BE2C (cell line): ENCODE data around the gene PFKL.

Source experiments
- DNase-seq: peaks from one replicate; pipeline ENCODE4 v3.0.0-alpha.2; 2020
- H3K27me3 ChIP-seq: fragments of 250-450 bp; sonication (Bioruptor Pico); 2 replicates; pipeline ENCODE4 v1.5.1; 2020; ENCODE audit warnings: mild to moderate bottlenecking
- H3K36me3 ChIP-seq: fragments of 250-450 bp; sonication (Bioruptor Pico); 2 replicates; pipeline ENCODE4 v1.5.1; 2020; ENCODE audit warnings: mild to moderate bottlenecking
- H3K4me1 ChIP-seq: fragments of 250-450 bp; sonication (Bioruptor Pico); 2 replicates; pipeline ENCODE4 v1.5.1; 2020
- H3K4me3 ChIP-seq: 2 replicates; pipeline ENCODE4 v1.5.1; 2011; ENCODE audit warnings: low read depth, low read length
- H3K9me3 ChIP-seq: fragments of 250-450 bp; sonication (Bioruptor Pico); 2 replicates; pipeline ENCODE4 v1.5.1; 2020
- CTCF ChIP-seq: IDR thresholded peaks from 2 replicates; pipeline ENCODE4 v1.5.1; 2012; ENCODE audit warnings: mild to moderate bottlenecking, low read depth, low read length

Gene PFKL

GRCh38 chr21:44315691-44316203 is 15.9 kb downstream of the PFKL start:
- no peaks in the 10 kb centered on the region for H3K9me3 ChIP-seq
- no peak overlapping the region for H3K4me3 ChIP-seq
- no peaks in the 10 kb centered on the region for H3K27me3 ChIP-seq
- H3K4me1 ChIP-seq, result no peaks in the 10 kb centered on the region
- no peaks in the 10 kb centered on the region for H3K36me3 ChIP-seq
- DNase-seq, result no peak
- no peak for TF ChIP-seq CTCF

GRCh38 chr21:44316277-44316900 is 16.5 kb downstream of the PFKL start:
- DNase-seq, result no peak
- Histone ChIP-seq H3K27me3 (no peaks in the 10 kb centered on the region), H3K9me3 (no peaks in the 10 kb centered on the region), H3K4me3 (no peak overlapping the region), H3K4me1 (no peaks in the 10 kb centered on the region), H3K36me3 (no peaks in the 10 kb centered on the region)
- TF ChIP-seq CTCF, result no peak

- TF ChIP-seq CTCF, result no peak
- Histone ChIP-seq H3K27me3 (no peaks in the 10 kb centered on the region), H3K36me3 (no peaks in the 10 kb centered on the region), H3K4me3 (no peak overlapping the region), H3K4me1 (no peaks in the 10 kb centered on the region), H3K9me3 (no peaks in the 10 kb centered on the region)
- no peak for DNase-seq
These were observed 17.5 kb downstream of the PFKL start for GRCh38 chr21:44317241-44317782.

GRCh38 chr21:44317871-44318270 is 18.0 kb downstream of the PFKL start:
- H3K27me3 ChIP-seq, result no peaks in the 10 kb centered on the region
- TF ChIP-seq CTCF, result no peak
- no peaks in the 10 kb centered on the region for H3K36me3 ChIP-seq
- H3K4me1 ChIP-seq, result no peaks in the 10 kb centered on the region
- H3K4me3 ChIP-seq, result no peak overlapping the region
- no peaks in the 10 kb centered on the region for H3K9me3 ChIP-seq
- no peak for DNase-seq

GRCh38 chr21:44318489-44319285 is 18.8 kb downstream of the PFKL start:
- H3K4me1 ChIP-seq, result no peaks in the 10 kb centered on the region
- no peaks in the 10 kb centered on the region for H3K36me3 ChIP-seq
- H3K9me3 ChIP-seq, result no peaks in the 10 kb centered on the region
- DNase-seq, result no peak
- no peak overlapping the region for H3K4me3 ChIP-seq
- no peak for TF ChIP-seq CTCF
- no peaks in the 10 kb centered on the region for H3K27me3 ChIP-seq
